HepG2 (cell line): ENCODE measurements around the gene NFASC. TPM values are rescaled to one million over a fixed set of nuclear protein-coding genes. Genes with fewer than 3 reads are reported as not detected.

ENCODE experiments used
- ATAC-seq: fragments of 200-7000 bp; cut with Tn5 transposase; 3 replicates; pipeline ENCODE4 v1.9.1; 2020; ENCODE audit warnings: mild to moderate bottlenecking, moderate library complexity
- BruUV-seq: library from RNA; stranded (reverse); fragments of 400-500 nt; replicated peaks from 2 replicates; lab custom pipeline; 2021; lab: Mats Ljungman, UMichigan
- CTCF ChIA-PET: fragments of 300-600 bp; formaldehyde crosslinking; extraction: SDS; loops from one replicate; lab custom pipeline; 2021; ENCODE audit warnings: low total read pairs, inconsistent platforms, low intra/inter-chr PET ratio; lab: Yijun Ruan, JAX
- POLR2A ChIA-PET: fragments of 350-600 bp; sonication (Branson Sonifier 250); formaldehyde crosslinking; loops from one replicate; lab custom pipeline; 2020; ENCODE audit warnings: antibody characterized with exemption, inconsistent platforms; lab: Yijun Ruan, JAX
- DNase-seq: peaks from one replicate; pipeline ENCODE4 v3.0.0-alpha.2; 2015; ENCODE audit warnings: low spot score
- FAIRE-seq: peaks from 3 replicates; lab custom pipeline; 2011; peaks lifted over from hg19 to GRCh38; lab: Jason Lieb, UNC
- H2AFZ ChIP-seq: one replicate; pipeline ENCODE4 v1.6.1; 2011; ENCODE audit warnings: low read length, inconsistent platforms
- H3K27ac ChIP-seq: fragments of 300-600 bp; 3 replicates; pipeline ENCODE4 v1.8.0; 2011; ENCODE audit warnings: mixed run types, mild to moderate bottlenecking, mixed read lengths, low read length, inconsistent platforms; ENCODE audit not compliant: insufficient read depth; ENCODE audit errors: extremely low read length
- H3K27me3 ChIP-seq, 2 experiments: fragments of 200-600 bp in 1 of 2; 2 replicates in 1 of 2; 3 replicates in 1 of 2; pipeline versions ENCODE4 v1.6.0 to v1.8.0; 2011; ENCODE audit warnings: low read length in 2 of 2, mild to moderate bottlenecking in 2 of 2, moderate library complexity in 2 of 2, inconsistent platforms in 1 of 2; ENCODE audit not compliant: insufficient read depth in 2 of 2, control insufficient read depth in 1 of 2
- H3K36me3 ChIP-seq, 2 experiments: fragments of 200-600 bp in 1 of 2; replicated peaks in 1 of 2; 2 replicates in 1 of 2; 3 replicates in 1 of 2; pipeline versions ENCODE4 v1.5.1 to v1.8.0; 2011; ENCODE audit warnings: low read length in 2 of 2, inconsistent platforms in 1 of 2; ENCODE audit not compliant: insufficient read depth in 2 of 2, control insufficient read depth in 1 of 2
- H3K4me1 ChIP-seq: 2 replicates; pipeline ENCODE4 v1.5.1; 2012; ENCODE audit warnings: low read length, inconsistent platforms; ENCODE audit not compliant: insufficient read depth
- H3K4me2 ChIP-seq: 2 replicates; pipeline ENCODE4 v1.6.0; 2011; ENCODE audit warnings: low read depth, low read length, inconsistent platforms
- H3K4me3 ChIP-seq, 3 experiments: fragments of 200-600 bp in 1 of 3; sonication (generic), shearing (Covaris generic) in 1 of 3; replicated peaks in 1 of 3; 2 replicates each; pipeline ENCODE4 v1.5.1; 2011 to 2016; ENCODE audit warnings: low read length in 3 of 3, inconsistent platforms in 2 of 3, low read depth in 2 of 3, mild to moderate bottlenecking in 2 of 3, control low read depth in 1 of 3, mixed read lengths in 1 of 3; ENCODE audit not compliant: insufficient read depth in 1 of 3
- H3K79me2 ChIP-seq: one replicate; pipeline ENCODE4 v1.6.1; 2011; ENCODE audit warnings: low read length, inconsistent platforms; ENCODE audit not compliant: insufficient read depth
- H3K9ac ChIP-seq: 2 replicates; pipeline ENCODE4 v1.6.0; 2011; ENCODE audit warnings: mild to moderate bottlenecking, low read depth, low read length, inconsistent platforms; ENCODE audit not compliant: insufficient read depth
- H3K9me3 ChIP-seq: 2 replicates; pipeline ENCODE4 v1.5.1; 2012; ENCODE audit warnings: mild to moderate bottlenecking, low read length
- H4K20me1 ChIP-seq: 2 replicates; pipeline ENCODE4 v1.6.0; 2011; ENCODE audit warnings: inconsistent platforms, mild to moderate bottlenecking, low read length, moderate library complexity; ENCODE audit not compliant: insufficient read depth
- HNRNPH1 ChIP-seq: fragments of 200-400 bp; formaldehyde crosslinking; optimal IDR thresholded peaks from 2 replicates; pipeline ENCODE3; 2017; ENCODE audit warnings: mild to moderate bottlenecking, low read depth, low read length
- MATR3 ChIP-seq: sonication (generic); formaldehyde crosslinking; IDR thresholded peaks from 2 replicates; pipeline ENCODE4 v1.4.0; 2020; ENCODE audit warnings: missing genetic modification reagents
- PBX3 ChIP-seq: sonication (generic); formaldehyde crosslinking; IDR thresholded peaks from 2 replicates; pipeline ENCODE4 v1.8.1; 2023; ENCODE audit warnings: missing genetic modification reagents, inconsistent platforms, borderline replicate concordance
- POLR2G ChIP-seq: fragments of 200-400 bp; formaldehyde crosslinking; IDR thresholded peaks from 2 replicates; pipeline ENCODE4 v1.6.1; 2018; ENCODE audit warnings: mild to moderate bottlenecking, low read depth, low read length, moderate library complexity
- PRPF4 ChIP-seq: fragments of 200-400 bp; formaldehyde crosslinking; IDR thresholded peaks from 2 replicates; pipeline ENCODE4 v1.6.1; 2016; ENCODE audit warnings: low read length, low read depth; ENCODE audit not compliant: poor library complexity, severe bottlenecking
- RFX1 ChIP-seq: fragments of 450-650 bp; IDR thresholded peaks from 2 replicates; pipeline ENCODE4 v1.6.1; 2017
- SMC3 ChIP-seq: IDR thresholded peaks from 2 replicates; pipeline ENCODE4 v1.6.1; 2011; ENCODE audit warnings: low read length, improper control_type of control experiment
- SP2 ChIP-seq: sonication (generic); formaldehyde crosslinking; IDR thresholded peaks from 2 replicates; pipeline ENCODE4 v1.5.1; 2020; ENCODE audit warnings: mild to moderate bottlenecking, missing genetic modification reagents
- ZFP36L2 ChIP-seq: sonication (generic); formaldehyde crosslinking; IDR thresholded peaks from 2 replicates; pipeline ENCODE4 v1.4.0; 2020; ENCODE audit warnings: missing genetic modification reagents
- ZFP90 ChIP-seq: sonication (generic); formaldehyde crosslinking; IDR thresholded peaks from 2 replicates; pipeline ENCODE4 v1.8.0; 2022; ENCODE audit warnings: missing genetic modification reagents, mild to moderate bottlenecking, inconsistent platforms, borderline replicate concordance
- ZNF451 ChIP-seq: sonication (generic); formaldehyde crosslinking; IDR thresholded peaks from 2 replicates; pipeline ENCODE4 v1.5.0; 2020; ENCODE audit warnings: mild to moderate bottlenecking, missing genetic modification reagents
- ZNF670 ChIP-seq: sonication (generic); formaldehyde crosslinking; IDR thresholded peaks from 2 replicates; pipeline ENCODE4 v1.8.0; 2022; ENCODE audit warnings: mild to moderate bottlenecking, missing genetic modification reagents, borderline replicate concordance
- ZNF703 ChIP-seq: sonication (generic); formaldehyde crosslinking; IDR thresholded peaks from 2 replicates; pipeline ENCODE4 v1.5.1; 2020; ENCODE audit warnings: missing genetic modification reagents, mild to moderate bottlenecking, moderate library complexity, borderline replicate concordance
- ZNF724P ChIP-seq: sonication (generic); formaldehyde crosslinking; IDR thresholded peaks from 2 replicates; pipeline ENCODE4 v1.8.0; 2022; ENCODE audit warnings: missing genetic modification reagents, borderline replicate concordance
- ZNF782 ChIP-seq: sonication (generic); formaldehyde crosslinking; IDR thresholded peaks from 2 replicates; pipeline ENCODE4 v1.4.0; 2020; ENCODE audit warnings: missing genetic modification reagents, mild to moderate bottlenecking, borderline replicate concordance
- WGBS: methylation state at CpG from one replicate; pipeline ENCODE4 v1.1.6; 2017; ENCODE audit warnings: low lambda C conversion rate; 5-methylcytosine and 5-hydroxymethylcytosine counted together
- in situ Hi-C: cut with HindIII; loops from 2 replicates; pipeline ENCODE4 v1.10.0; 2017; ENCODE audit warnings: low pct_unique_long_range_greater_than_20kb; ENCODE audit not compliant: extremely low pct_ligation_motif_present
- intact Hi-C: fragments of 100-400 bp; cut with micrococcal nuclease; formaldehyde crosslinking; loops from one replicate; pipeline ENCODE4 v1.10.0; 2022; ENCODE audit not compliant: unreplicated experiment
- polyA plus RNA-seq, 8 experiments: library from polyadenylated mRNA; depleted of rRNA in 3 of 8; stranded (reverse) in 7 of 8; unstranded in 1 of 8; fragments of >200 nt; fragmentation: Illumina TruSeq in 4 of 8; extraction: Trizol in 4 of 8; gene quantifications; 2 replicates each; pipeline versions ENCODE4 v1.2.1 to v1.2.3, GENCODE V29; 2011 to 2016; ENCODE audit warnings: low read depth in 4 of 8, missing spikeins in 1 of 8, mixed read lengths in 1 of 8; ENCODE audit not compliant: insufficient read depth in 1 of 8
- total RNA-seq, 5 experiments: library from RNA; depleted of rRNA; stranded (reverse); fragments of >200 nt; fragmentation: Illumina TruSeq; extraction: Trizol; gene quantifications; 2 replicates each; pipeline ENCODE4 v1.2.3, GENCODE V29; 2016; ENCODE audit warnings: low read depth in 1 of 5
- TF ChIP-seq, protein P1 (sequence below): sonication (generic); formaldehyde crosslinking; IDR thresholded peaks from 2 replicates; pipeline ENCODE4 v1.9.0; 2021; ENCODE audit warnings: missing genetic modification reagents, mild to moderate bottlenecking, borderline replicate concordance

Gene NFASC
- total and polyA plus RNA-seq, 2 of the 13 experiments (the other 11 are each of a cell fraction or from before 2014, with no cell fraction given) = not detected

DNA sequence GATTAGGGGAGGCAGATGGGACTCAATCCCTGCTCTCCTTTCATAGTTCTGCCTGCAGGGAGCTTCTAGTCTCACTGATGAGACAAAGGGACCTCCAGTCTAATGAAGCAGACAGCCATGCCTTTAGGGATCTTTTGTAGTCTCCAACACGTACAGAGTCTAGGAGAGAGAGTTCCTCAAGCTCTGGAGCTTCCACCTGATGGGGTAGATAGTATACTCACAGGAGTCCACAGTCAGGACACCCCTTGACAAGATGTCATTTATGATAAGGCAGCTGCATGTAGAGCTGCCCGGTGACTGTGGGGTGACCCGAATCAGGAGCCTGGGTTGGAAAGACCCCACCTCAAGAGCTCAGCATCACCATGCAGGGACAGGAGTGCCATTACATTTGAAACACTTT lies 117.0 kb downstream of the NFASC start:
- Histone ChIP-seq H3K79me2 (no peaks in the 10 kb centered on the region), H3K36me3 (no peaks in the 10 kb centered on the region), H2AFZ (no peak overlapping the region), H3K4me1 (no peaks in the 10 kb centered on the region), H3K4me2 (no peak overlapping the region), H3K4me3 (no peak overlapping the region), H3K27ac (no peak overlapping the region), H3K27me3 (peaks cover 10 to 67% of the 10 kb centered on the region in 2 experiments; a peak in 4 of 5 replicates), H3K9ac (no peak overlapping the region), H3K9me3 (no peaks in the 10 kb centered on the region), H4K20me1 (no peaks in the 10 kb centered on the region; the same call in 1 of the 2 replicates)
- ATAC-seq (no peak), FAIRE-seq (no peak), DNase-seq (no peak)
- CTCF ChIA-PET = interaction anchor here (2.9 kb wide), 1 partner anchor 74 kb away, joined by 41 read pairs; no protein-coding TSS in a partner anchor
- intact Hi-C loops (loop anchor here (5.0 kb wide), 1 partner anchor 155 kb away; no protein-coding TSS in a partner anchor), in situ Hi-C loops (no loop called here)
- no TSS peak for BruUV-seq
- no peak for TF ChIP-seq PRPF4
- no peak for TF ChIP-seq PBX3 (CRISPR knock-in tag)
- no peak for TF ChIP-seq HNRNPH1
- TF ChIP-seq SP2 (CRISPR knock-in tag) = no peak
- no peak for TF ChIP-seq ZNF724P (CRISPR knock-in tag)
- TF ChIP-seq ZNF703 (CRISPR knock-in tag) = no peak
- POLR2A ChIA-PET = no interaction called here
- WGBS = 33% methylated on average over 2 of the region's 3 CpGs

- CTCF ChIA-PET = interaction anchor here (1.3 to 2.9 kb wide), 3 partner anchors 70 to 268 kb away, joined by 3 to 41 read pairs (median 20); no protein-coding TSS in a partner anchor
- 15% methylated on average over 4 of the region's 4 CpGs for WGBS
- no TSS peak for BruUV-seq
- no peaks in the 10 kb centered on the region for H3K36me3 ChIP-seq
- DNase-seq (no peak), ATAC-seq (no peak), FAIRE-seq (no peak)
- H3K4me1 ChIP-seq = no peaks in the 10 kb centered on the region
- no peaks in the 10 kb centered on the region for H3K79me2 ChIP-seq
- in situ Hi-C loops (no loop called here), intact Hi-C loops (loop anchor here (5.0 kb wide), 1 partner anchor 154 kb away; no protein-coding TSS in a partner anchor)
- H2AFZ ChIP-seq = no peak overlapping the region
- H3K9ac ChIP-seq = no peak overlapping the region
- H3K4me3 ChIP-seq = no peak overlapping the region
- no peak overlapping the region for H3K27ac ChIP-seq
- POLR2A ChIA-PET = no interaction called here
- H3K9me3 ChIP-seq = no peaks in the 10 kb centered on the region
- no peak overlapping the region for H3K4me2 ChIP-seq
- H4K20me1 ChIP-seq = no peaks in the 10 kb centered on the region; the same call in 1 of the 2 replicates
- peaks cover 12 to 67% of the 10 kb centered on the region in 2 experiments; a peak in 4 of 5 replicates for H3K27me3 ChIP-seq
- TF ChIP-seq, protein P1, sequence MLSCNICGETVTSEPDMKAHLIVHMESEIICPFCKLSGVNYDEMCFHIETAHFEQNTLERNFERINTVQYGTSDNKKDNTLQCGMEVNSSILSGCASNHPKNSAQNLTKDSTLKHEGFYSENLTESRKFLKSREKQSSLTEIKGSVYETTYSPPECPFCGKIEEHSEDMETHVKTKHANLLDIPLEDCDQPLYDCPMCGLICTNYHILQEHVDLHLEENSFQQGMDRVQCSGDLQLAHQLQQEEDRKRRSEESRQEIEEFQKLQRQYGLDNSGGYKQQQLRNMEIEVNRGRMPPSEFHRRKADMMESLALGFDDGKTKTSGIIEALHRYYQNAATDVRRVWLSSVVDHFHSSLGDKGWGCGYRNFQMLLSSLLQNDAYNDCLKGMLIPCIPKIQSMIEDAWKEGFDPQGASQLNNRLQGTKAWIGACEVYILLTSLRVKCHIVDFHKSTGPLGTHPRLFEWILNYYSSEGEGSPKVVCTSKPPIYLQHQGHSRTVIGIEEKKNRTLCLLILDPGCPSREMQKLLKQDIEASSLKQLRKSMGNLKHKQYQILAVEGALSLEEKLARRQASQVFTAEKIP (CRISPR knock-in tag) = no peak
- TF ChIP-seq ZNF451 (CRISPR knock-in tag) (no peak), ZNF782 (CRISPR knock-in tag) (no peak), POLR2G (no peak), RFX1 (no peak), ZFP36L2 (no peak), SMC3 (no peak), ZNF670 (no peak), ZFP90 (CRISPR knock-in tag) (no peak), MATR3 (no peak)
Observed at GRCh38 chr1:204988196-204988595, 117.5 kb downstream of the NFASC start.
